MM.1S (cell line): ENCODE data around the gene PDILT.

ENCODE experiments used
- DNase-seq: peaks from one replicate; pipeline ENCODE4 v3.0.0-alpha.2; 2015
- H2AFZ ChIP-seq: fragments of 300-600 bp; sonication (generic); 2 replicates; pipeline ENCODE4 v1.6.0; 2016; ENCODE audit warnings: antibody characterized with exemption, low read length
- H3F3A ChIP-seq: fragments of 300-600 bp; sonication (generic); 2 replicates; pipeline ENCODE4 v1.6.1; 2016; ENCODE audit warnings: mild to moderate bottlenecking, antibody characterized with exemption, low read length, moderate library complexity, mixed read lengths; ENCODE audit not compliant: insufficient read depth
- H3K27ac ChIP-seq: fragments of 300-600 bp; sonication (generic); 2 replicates; pipeline ENCODE4 v1.5.1; 2016; ENCODE audit warnings: mild to moderate bottlenecking, low read length
- H3K27me3 ChIP-seq: fragments of 300-600 bp; sonication (generic); replicated peaks from 2 replicates; pipeline ENCODE4 v1.6.0; 2016; ENCODE audit warnings: low read length; ENCODE audit not compliant: insufficient read depth
- H3K36me3 ChIP-seq: fragments of 300-600 bp; sonication (generic); replicated peaks from 2 replicates; pipeline ENCODE4 v1.6.1; 2016; ENCODE audit warnings: mild to moderate bottlenecking, low read length, mixed read lengths; ENCODE audit not compliant: insufficient read depth
- H3K4me1 ChIP-seq: fragments of 300-600 bp; sonication (generic); 2 replicates; pipeline ENCODE4 v1.6.1; 2016; ENCODE audit warnings: low read length, mixed read lengths
- H3K4me2 ChIP-seq: fragments of 300-600 bp; sonication (generic); 2 replicates; pipeline ENCODE4 v1.6.0; 2016; ENCODE audit warnings: low read depth, low read length
- H3K4me3 ChIP-seq: fragments of 300-600 bp; sonication (generic); 2 replicates; pipeline ENCODE4 v1.5.1; 2016; ENCODE audit warnings: low read length, mixed read lengths
- H3K79me2 ChIP-seq: fragments of 300-600 bp; sonication (generic); 2 replicates; pipeline ENCODE4 v1.6.1; 2016; ENCODE audit warnings: mixed run types, low read length, mixed read lengths
- H3K9ac ChIP-seq: fragments of 300-600 bp; sonication (generic); 2 replicates; pipeline ENCODE4 v1.6.1; 2016; ENCODE audit warnings: low read length, mixed read lengths
- H3K9me2 ChIP-seq: fragments of 300-600 bp; sonication (generic); replicated peaks from 2 replicates; pipeline ENCODE4 v1.6.1; 2016; ENCODE audit warnings: mild to moderate bottlenecking, low read length, mixed read lengths; ENCODE audit not compliant: insufficient read depth
- H3K9me3 ChIP-seq: fragments of 300-600 bp; sonication (generic); replicated peaks from 2 replicates; pipeline ENCODE4 v1.6.1; 2016; ENCODE audit warnings: mild to moderate bottlenecking, low read length, mixed read lengths; ENCODE audit not compliant: insufficient read depth
- H4K20me1 ChIP-seq: fragments of 300-600 bp; sonication (generic); 2 replicates; pipeline ENCODE4 v1.6.1; 2016; ENCODE audit warnings: mild to moderate bottlenecking, low read length, moderate library complexity, mixed read lengths; ENCODE audit not compliant: insufficient read depth
- CTCF ChIP-seq: fragments of 300-600 bp; sonication (generic); IDR thresholded peaks from 2 replicates; pipeline ENCODE4 v1.5.1; 2016; ENCODE audit warnings: antibody characterized with exemption, low read length, mixed read lengths
- EZH2 ChIP-seq: fragments of 300-600 bp; sonication (generic); optimal IDR thresholded peaks from 2 replicates; pipeline ENCODE3; 2017; ENCODE audit warnings: low read depth, mild to moderate bottlenecking, antibody characterized with exemption, low read length, mixed read lengths
- EZH2phosphoT487 ChIP-seq: fragments of 300-600 bp; sonication (generic); IDR thresholded peaks from 2 replicates; pipeline ENCODE4 v1.6.1; 2018; ENCODE audit warnings: antibody characterized with exemption, low read length

PDILT gene

GRCh38 chr16:20318006-20318405 lies 86.5 kb downstream of the PDILT start:
- Histone ChIP-seq H3K36me3 (no peaks in the 10 kb centered on the region), H4K20me1 (no peaks in the 10 kb centered on the region), H3K9ac (no peak overlapping the region), H3K9me3 (no peaks in the 10 kb centered on the region), H3K4me2 (no peak overlapping the region), H3K4me1 (no peaks in the 10 kb centered on the region), H3K9me2 (no peaks in the 10 kb centered on the region), H3K27ac (no peak overlapping the region), H3K27me3 (no peaks in the 10 kb centered on the region), H2AFZ (no peak overlapping the region), H3F3A (no peaks in the 10 kb centered on the region), H3K79me2 (no peaks in the 10 kb centered on the region), H3K4me3 (no peak overlapping the region)
- no peak for DNase-seq
- TF ChIP-seq EZH2phosphoT487 = no peak
- no peak for TF ChIP-seq CTCF
- TF ChIP-seq EZH2 = no peak

GRCh38 chr16:20317117-20317516 lies 87.4 kb downstream of the PDILT start:
- Histone ChIP-seq H3K4me2 (no peak overlapping the region), H4K20me1 (no peaks in the 10 kb centered on the region), H3K79me2 (no peaks in the 10 kb centered on the region), H3F3A (no peaks in the 10 kb centered on the region), H3K9me2 (no peaks in the 10 kb centered on the region), H3K4me3 (no peak overlapping the region), H3K27ac (no peak overlapping the region), H3K4me1 (no peaks in the 10 kb centered on the region), H3K9me3 (no peaks in the 10 kb centered on the region), H2AFZ (no peak overlapping the region), H3K27me3 (no peaks in the 10 kb centered on the region), H3K36me3 (no peaks in the 10 kb centered on the region), H3K9ac (no peak overlapping the region)
- no peak for DNase-seq
- TF ChIP-seq EZH2phosphoT487 (no peak), CTCF (no peak), EZH2 (no peak)

- no peaks in the 10 kb centered on the region for H3K79me2 ChIP-seq
- no peaks in the 10 kb centered on the region for H4K20me1 ChIP-seq
- H3K27me3 ChIP-seq = no peaks in the 10 kb centered on the region
- H3F3A ChIP-seq = no peaks in the 10 kb centered on the region
- no peak overlapping the region for H2AFZ ChIP-seq
- H3K27ac ChIP-seq = no peak overlapping the region
- no peaks in the 10 kb centered on the region for H3K9me2 ChIP-seq
- DNase-seq = no peak
- TF ChIP-seq EZH2phosphoT487 (no peak), EZH2 (no peak), CTCF (no peak)
- no peaks in the 10 kb centered on the region for H3K36me3 ChIP-seq
- H3K9me3 ChIP-seq = no peaks in the 10 kb centered on the region
- H3K4me1 ChIP-seq = no peaks in the 10 kb centered on the region
- H3K4me3 ChIP-seq = no peak overlapping the region
- no peak overlapping the region for H3K4me2 ChIP-seq
- H3K9ac ChIP-seq = no peak overlapping the region
These were observed 87.8 kb downstream of the PDILT start for GRCh38 chr16:20316715-20317114.
